ENCODE measurements around the gene GPATCH2. TPM values are rescaled to one million over a fixed set of nuclear protein-coding genes. Genes with fewer than 3 reads are reported as not detected.

The GPATCH2 gene
- total RNA-seq, 1 donor from 2014 or later, result 23.0 TPM

DNA sequence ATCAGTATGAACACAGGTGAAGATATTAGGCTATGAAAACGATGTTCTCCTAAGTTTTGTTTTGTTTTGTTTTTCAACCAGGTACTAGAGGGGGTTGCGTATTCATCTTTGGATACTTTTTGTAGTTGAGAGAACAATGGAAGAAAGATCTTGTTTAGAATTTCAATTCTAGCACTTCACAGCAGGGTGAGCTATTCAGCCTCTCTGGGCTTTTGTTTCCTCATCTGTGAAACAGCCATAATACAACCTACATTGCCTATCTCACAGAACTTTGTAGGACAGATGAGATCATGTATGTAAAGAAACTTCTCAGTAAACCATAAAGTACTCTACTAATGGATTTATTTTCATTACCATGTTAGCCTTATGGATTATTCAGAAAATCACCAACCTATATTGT is 199.5 kb downstream of the GPATCH2 start:
- Mint-ChIP-seq H3K4me1 (peaks cover 7% of the 10 kb centered on the region), H3K27ac (no peak overlapping the region), H3K27me3 (ENCODE audit: low read depth) (no peaks in the 10 kb centered on the region), H3K9me3 (peaks cover under 1% of the 10 kb centered on the region), H3K4me3 (no peak overlapping the region), H3K36me3 (peaks cover 11% of the 10 kb centered on the region)
- TF ChIP-seq, protein P1, sequence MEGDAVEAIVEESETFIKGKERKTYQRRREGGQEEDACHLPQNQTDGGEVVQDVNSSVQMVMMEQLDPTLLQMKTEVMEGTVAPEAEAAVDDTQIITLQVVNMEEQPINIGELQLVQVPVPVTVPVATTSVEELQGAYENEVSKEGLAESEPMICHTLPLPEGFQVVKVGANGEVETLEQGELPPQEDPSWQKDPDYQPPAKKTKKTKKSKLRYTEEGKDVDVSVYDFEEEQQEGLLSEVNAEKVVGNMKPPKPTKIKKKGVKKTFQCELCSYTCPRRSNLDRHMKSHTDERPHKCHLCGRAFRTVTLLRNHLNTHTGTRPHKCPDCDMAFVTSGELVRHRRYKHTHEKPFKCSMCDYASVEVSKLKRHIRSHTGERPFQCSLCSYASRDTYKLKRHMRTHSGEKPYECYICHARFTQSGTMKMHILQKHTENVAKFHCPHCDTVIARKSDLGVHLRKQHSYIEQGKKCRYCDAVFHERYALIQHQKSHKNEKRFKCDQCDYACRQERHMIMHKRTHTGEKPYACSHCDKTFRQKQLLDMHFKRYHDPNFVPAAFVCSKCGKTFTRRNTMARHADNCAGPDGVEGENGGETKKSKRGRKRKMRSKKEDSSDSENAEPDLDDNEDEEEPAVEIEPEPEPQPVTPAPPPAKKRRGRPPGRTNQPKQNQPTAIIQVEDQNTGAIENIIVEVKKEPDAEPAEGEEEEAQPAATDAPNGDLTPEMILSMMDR (IDR thresholded peaks at IDR 0.05; ENCODE audit: unreplicated experiment), result no peak
- no peak for DNase-seq (ENCODE audit: low spot score in 2 of 2, unreplicated experiment in 2 of 2)

DNA sequence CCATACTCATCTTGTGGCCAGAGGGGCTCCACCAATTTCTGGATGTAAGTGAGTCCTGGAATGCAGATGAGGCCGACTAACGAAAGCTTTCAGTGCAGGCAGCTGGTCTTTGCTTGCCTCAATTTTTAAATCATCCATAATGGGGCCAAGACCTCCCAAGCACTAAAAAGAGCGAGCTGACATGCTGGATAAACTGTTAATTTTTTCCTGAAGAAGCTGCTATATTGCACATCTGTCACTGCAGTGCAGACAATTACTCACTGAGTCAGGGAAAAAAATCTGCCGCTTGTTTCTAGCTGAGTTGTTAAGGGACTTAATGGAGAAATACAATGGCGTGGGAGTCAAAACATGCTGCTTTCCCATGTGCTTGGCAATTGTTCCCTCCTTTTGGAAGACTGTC is 205.5 kb downstream of the GPATCH2 start:
- Mint-ChIP-seq H3K36me3 (no peaks in the 10 kb centered on the region), H3K4me3 (no peak overlapping the region), H3K27ac (no peak overlapping the region), H3K4me1 (peaks cover 18% of the 10 kb centered on the region), H3K9me3 (no peaks in the 10 kb centered on the region), H3K27me3 (ENCODE audit: low read depth) (peaks cover 12% of the 10 kb centered on the region)
- TF ChIP-seq, protein P1 (IDR thresholded peaks at IDR 0.05; ENCODE audit: unreplicated experiment), result no peak
- DNase-seq (ENCODE audit: low spot score in 2 of 2, unreplicated experiment in 2 of 2), result no peak

DNA sequence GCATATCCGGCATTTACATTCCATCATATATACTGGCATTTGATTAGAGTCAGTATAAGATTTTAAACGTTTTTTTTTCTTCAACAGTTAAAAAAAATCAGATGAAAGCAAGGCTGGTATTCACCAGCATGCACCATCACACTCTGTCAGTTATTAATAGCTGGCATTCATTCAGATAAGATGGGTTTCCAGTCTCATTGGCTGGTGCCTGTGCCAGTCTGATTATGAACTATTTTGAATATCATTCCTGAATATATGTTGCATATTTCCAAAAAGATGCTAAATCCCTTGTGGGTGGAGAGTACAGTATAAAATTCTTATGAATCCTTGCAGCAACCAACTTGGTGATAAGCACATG is 211.7 kb downstream of the GPATCH2 start:
- DNase-seq (ENCODE audit: low spot score in 2 of 2, unreplicated experiment in 2 of 2), result no peak

DNA sequence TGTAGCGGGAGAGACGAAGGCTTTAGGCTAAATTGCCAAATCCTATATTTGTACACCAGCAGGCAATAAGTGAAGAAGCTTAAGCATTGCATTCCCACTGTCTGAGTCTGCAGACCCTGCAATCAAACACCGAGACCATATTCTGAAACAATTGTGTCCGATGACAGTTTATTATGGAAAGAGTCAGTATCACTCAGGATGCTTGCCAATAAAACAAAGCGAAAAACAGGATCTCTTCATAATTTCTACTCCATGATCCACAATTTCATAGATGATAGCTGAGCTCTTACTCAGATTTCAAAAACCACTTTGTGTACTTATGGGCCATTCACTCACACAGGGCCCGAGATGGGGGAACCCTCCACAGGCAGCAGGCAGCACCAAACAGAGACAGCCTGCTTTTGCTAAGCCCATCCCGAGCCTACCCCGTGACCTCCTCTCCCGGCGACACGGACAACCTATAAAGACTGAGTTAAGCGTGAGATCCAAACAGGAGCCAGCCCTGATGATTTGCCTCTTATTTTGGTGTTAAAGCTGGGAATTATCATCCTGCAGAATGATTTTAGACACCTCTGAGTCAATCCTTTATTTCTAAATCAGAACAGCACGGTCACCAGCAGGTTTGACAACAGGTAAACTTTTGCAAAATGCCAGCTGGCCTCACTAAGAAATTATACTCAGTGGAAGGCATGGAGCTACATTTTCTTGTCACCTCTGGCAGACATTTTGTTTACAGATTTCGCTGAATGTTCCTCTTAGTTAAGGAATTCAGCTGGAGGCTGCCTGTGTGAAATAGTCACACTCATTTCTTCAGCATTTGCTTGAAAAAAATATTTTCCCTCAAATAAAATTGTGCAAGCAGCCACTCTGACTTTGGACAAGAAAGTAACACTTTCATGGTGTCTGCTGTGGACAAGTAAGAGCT is 212.4 kb downstream of the GPATCH2 start:
- Mint-ChIP-seq H3K4me1 (no peaks in the 10 kb centered on the region), H3K27ac (no peak overlapping the region)

More for the DNA sequence above, 211.7 kb downstream of the GPATCH2 start:
- Mint-ChIP-seq H3K27me3 (ENCODE audit: low read depth) (peaks cover 15% of the 10 kb centered on the region), H3K27ac (no peak overlapping the region), H3K4me3 (no peak overlapping the region), H3K4me1 (no peaks in the 10 kb centered on the region), H3K9me3 (no peaks in the 10 kb centered on the region), H3K36me3 (no peaks in the 10 kb centered on the region)
- TF ChIP-seq, protein P1 (IDR thresholded peaks at IDR 0.05; ENCODE audit: unreplicated experiment), result no peak

DNA sequence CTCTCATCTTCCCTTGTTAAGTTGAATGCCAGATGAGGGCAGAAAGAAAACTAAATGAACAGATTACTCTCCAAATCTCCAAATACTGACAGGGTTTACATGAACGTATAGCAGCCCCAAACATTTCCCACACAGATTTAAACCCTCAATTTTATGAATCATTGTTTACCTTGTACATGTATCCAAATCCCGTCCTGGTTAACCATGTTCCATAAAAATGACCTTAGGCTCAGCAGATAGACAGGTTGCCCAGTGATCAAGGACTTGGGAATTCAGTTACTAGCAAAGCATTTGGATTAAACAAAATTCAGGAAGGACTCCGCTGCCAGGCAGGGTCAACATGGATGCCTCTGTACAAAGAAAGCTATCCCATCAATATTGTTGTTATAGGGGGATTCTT is 213.5 kb downstream of the GPATCH2 start:
- TF ChIP-seq, protein P1 (IDR thresholded peaks at IDR 0.05; ENCODE audit: unreplicated experiment), result no peak
- no peak for DNase-seq (ENCODE audit: low spot score in 2 of 2, unreplicated experiment in 2 of 2)
- peaks cover 9% of the 10 kb centered on the region for H3K27me3 Mint-ChIP-seq (ENCODE audit: low read depth)

More for the DNA sequence above, 212.4 kb downstream of the GPATCH2 start:
- peaks cover 15% of the 10 kb centered on the region for H3K27me3 Mint-ChIP-seq (ENCODE audit: low read depth)
- H3K9me3 Mint-ChIP-seq, result no peaks in the 10 kb centered on the region
- H3K4me3 Mint-ChIP-seq, result no peak overlapping the region
- TF ChIP-seq, protein P1 (IDR thresholded peaks at IDR 0.05; ENCODE audit: unreplicated experiment), result no peak
- no peaks in the 10 kb centered on the region for H3K36me3 Mint-ChIP-seq
- DNase-seq (ENCODE audit: low spot score in 2 of 2, unreplicated experiment in 2 of 2), result no peak

More for the DNA sequence above, 213.5 kb downstream of the GPATCH2 start:
- H3K4me1 Mint-ChIP-seq, result no peaks in the 10 kb centered on the region
- no peak overlapping the region for H3K27ac Mint-ChIP-seq
- no peaks in the 10 kb centered on the region for H3K9me3 Mint-ChIP-seq
- H3K36me3 Mint-ChIP-seq, result no peaks in the 10 kb centered on the region
- no peak overlapping the region for H3K4me3 Mint-ChIP-seq

Data from mesothelial cell of epicardium (in vitro differentiated cells).